Dendritic cell treated with granulocyte-macrophage colony-stimulating factor and Interleukin-4, amounts not matched to agents 40 ng/mL and 50 ng/mL, for 4 days (primary cell): ENCODE data around the gene PIGH.
A peak's percentile ranks its signal among the peaks of the same experiment; 100 is the strongest.

ENCODE experiments used
- H3K27ac Mint-ChIP-seq: one replicate; pipeline ENCODE4 v1.8.0; 2022; ENCODE audit warnings: mild to moderate bottlenecking, mixed read lengths
- H3K27me3 Mint-ChIP-seq: one replicate; pipeline ENCODE4 v1.8.0; 2022; ENCODE audit warnings: mild to moderate bottlenecking, mixed read lengths
- H3K36me3 Mint-ChIP-seq: one replicate; pipeline ENCODE4 v1.8.0; 2022; ENCODE audit warnings: low read depth, mixed read lengths
- H3K4me1 Mint-ChIP-seq: one replicate; pipeline ENCODE4 v1.8.0; 2022; ENCODE audit warnings: low read depth, mixed read lengths
- H3K4me3 Mint-ChIP-seq: one replicate; pipeline ENCODE4 v1.8.0; 2022; ENCODE audit warnings: mild to moderate bottlenecking, moderate library complexity, mixed read lengths
- H3K9me3 Mint-ChIP-seq: one replicate; pipeline ENCODE4 v1.8.0; 2022; ENCODE audit warnings: mixed read lengths
- intact Hi-C: fragments of 100-400 bp; cut with micrococcal nuclease; formaldehyde crosslinking; loops from one replicate; pipeline ENCODE4 v1.15.0; 2022

The PIGH gene

GRCh38 chr14:67575684-67576083 is 24.4 kb downstream of the PIGH start:
- Mint-ChIP-seq H3K4me1 (peaks cover 25% of the 10 kb centered on the region), H3K27me3 (peaks cover 34% of the 10 kb centered on the region), H3K9me3 (no peaks in the 10 kb centered on the region), H3K4me3 (no peak overlapping the region), H3K36me3 (no peaks in the 10 kb centered on the region), H3K27ac (no peak overlapping the region)
- intact Hi-C loops, result no loop called here

- intact Hi-C loops, result no loop called here
- H3K27me3 Mint-ChIP-seq, result peaks cover 38% of the 10 kb centered on the region
Observed at GRCh38 chr14:67574806-67575205, 25.3 kb downstream of the PIGH start.

GRCh38 chr14:67574156-67574555 is 25.9 kb downstream of the PIGH start:
- no peak overlapping the region for H3K27ac Mint-ChIP-seq
- H3K27me3 Mint-ChIP-seq, result peaks cover 43% of the 10 kb centered on the region
- H3K9me3 Mint-ChIP-seq, result no peaks in the 10 kb centered on the region
- intact Hi-C loops, result no loop called here
- peaks cover 24% of the 10 kb centered on the region for H3K4me1 Mint-ChIP-seq
- no peaks in the 10 kb centered on the region for H3K36me3 Mint-ChIP-seq
- no peak overlapping the region for H3K4me3 Mint-ChIP-seq

More at GRCh38 chr14:67574806-67575205, 25.3 kb downstream of the PIGH start:
- no peak overlapping the region for H3K27ac Mint-ChIP-seq
- peaks cover 24% of the 10 kb centered on the region for H3K4me1 Mint-ChIP-seq
- no peak overlapping the region for H3K4me3 Mint-ChIP-seq
- no peaks in the 10 kb centered on the region for H3K9me3 Mint-ChIP-seq
- no peaks in the 10 kb centered on the region for H3K36me3 Mint-ChIP-seq

GRCh38 chr14:67573228-67574010 is 26.6 kb downstream of the PIGH start:
- Mint-ChIP-seq H3K9me3 (no peaks in the 10 kb centered on the region), H3K27me3 (peaks cover 41% of the 10 kb centered on the region), H3K4me3 (no peak overlapping the region), H3K4me1 (peaks cover 24% of the 10 kb centered on the region), H3K27ac (peak overlapping the region; percentile 17), H3K36me3 (no peaks in the 10 kb centered on the region)
- intact Hi-C loops, result no loop called here

GRCh38 chr14:67572608-67573007 is 27.5 kb downstream of the PIGH start:
- Mint-ChIP-seq H3K4me1 (peaks cover 25% of the 10 kb centered on the region), H3K27ac (peak overlapping the region; percentile 17), H3K36me3 (no peaks in the 10 kb centered on the region), H3K27me3 (peaks cover 37% of the 10 kb centered on the region), H3K4me3 (no peak overlapping the region), H3K9me3 (no peaks in the 10 kb centered on the region)
- intact Hi-C loops, result no loop called here

- intact Hi-C loops, result loop anchor here (1.0 to 2.0 kb wide), 2 partner anchors 45 to 145 kb away; no protein-coding TSS in a partner anchor
- peaks cover 36% of the 10 kb centered on the region for H3K27me3 Mint-ChIP-seq
- H3K36me3 Mint-ChIP-seq, result no peaks in the 10 kb centered on the region
- no peak overlapping the region for H3K4me3 Mint-ChIP-seq
- H3K4me1 Mint-ChIP-seq, result peaks cover 30% of the 10 kb centered on the region
- no peak overlapping the region for H3K27ac Mint-ChIP-seq
- no peaks in the 10 kb centered on the region for H3K9me3 Mint-ChIP-seq
Observed at GRCh38 chr14:67571991-67572323, 28.1 kb downstream of the PIGH start.

- intact Hi-C loops, result loop anchor here (1.0 to 2.0 kb wide), 2 partner anchors 45 to 144 kb away; no protein-coding TSS in a partner anchor
- H3K27ac Mint-ChIP-seq, result no peak overlapping the region
Observed at GRCh38 chr14:67571275-67571990, 28.6 kb downstream of the PIGH start.

GRCh38 chr14:67570453-67570852 is 29.6 kb downstream of the PIGH start:
- peaks cover 41% of the 10 kb centered on the region for H3K27me3 Mint-ChIP-seq
- H3K4me1 Mint-ChIP-seq, result peaks cover 17% of the 10 kb centered on the region
- H3K27ac Mint-ChIP-seq, result no peak overlapping the region
- intact Hi-C loops, result loop anchor here (2.0 kb wide), 1 partner anchor 44 kb away; no protein-coding TSS in a partner anchor
- H3K36me3 Mint-ChIP-seq, result no peaks in the 10 kb centered on the region
- H3K4me3 Mint-ChIP-seq, result no peak overlapping the region
- H3K9me3 Mint-ChIP-seq, result no peaks in the 10 kb centered on the region

More at GRCh38 chr14:67571275-67571990, 28.6 kb downstream of the PIGH start:
- Mint-ChIP-seq H3K36me3 (no peaks in the 10 kb centered on the region), H3K4me1 (peaks cover 27% of the 10 kb centered on the region), H3K4me3 (no peak overlapping the region), H3K9me3 (no peaks in the 10 kb centered on the region), H3K27me3 (peaks cover 39% of the 10 kb centered on the region)

GRCh38 chr14:67569651-67570290 is 30.3 kb downstream of the PIGH start:
- peaks cover 13% of the 10 kb centered on the region for H3K4me1 Mint-ChIP-seq
- H3K27me3 Mint-ChIP-seq, result peaks cover 39% of the 10 kb centered on the region
- intact Hi-C loops, result loop anchor here (2.0 kb wide), 1 partner anchor 43 kb away; no protein-coding TSS in a partner anchor
- H3K4me3 Mint-ChIP-seq, result no peak overlapping the region
- H3K36me3 Mint-ChIP-seq, result no peaks in the 10 kb centered on the region
- H3K27ac Mint-ChIP-seq, result no peak overlapping the region
- no peaks in the 10 kb centered on the region for H3K9me3 Mint-ChIP-seq

- peaks cover 39% of the 10 kb centered on the region for H3K27me3 Mint-ChIP-seq
- intact Hi-C loops, result no loop called here
- H3K4me3 Mint-ChIP-seq, result no peak overlapping the region
- no peak overlapping the region for H3K27ac Mint-ChIP-seq
- H3K4me1 Mint-ChIP-seq, result peaks cover 13% of the 10 kb centered on the region
- H3K9me3 Mint-ChIP-seq, result no peaks in the 10 kb centered on the region
- no peaks in the 10 kb centered on the region for H3K36me3 Mint-ChIP-seq
Observed at GRCh38 chr14:67569011-67569650, 30.9 kb downstream of the PIGH start.

- Mint-ChIP-seq H3K9me3 (no peaks in the 10 kb centered on the region), H3K36me3 (no peaks in the 10 kb centered on the region), H3K27ac (no peak overlapping the region), H3K4me1 (peaks cover 13% of the 10 kb centered on the region), H3K27me3 (peaks cover 34% of the 10 kb centered on the region), H3K4me3 (no peak overlapping the region)
- intact Hi-C loops, result no loop called here
Observed at GRCh38 chr14:67567654-67568053, 32.4 kb downstream of the PIGH start.

- Mint-ChIP-seq H3K4me1 (peaks cover 13% of the 10 kb centered on the region), H3K36me3 (no peaks in the 10 kb centered on the region), H3K4me3 (no peak overlapping the region), H3K27me3 (peaks cover 32% of the 10 kb centered on the region), H3K27ac (no peak overlapping the region), H3K9me3 (no peaks in the 10 kb centered on the region)
- intact Hi-C loops, result no loop called here
Observed at GRCh38 chr14:67566908-67567307, 33.2 kb downstream of the PIGH start.

- no peaks in the 10 kb centered on the region for H3K9me3 Mint-ChIP-seq
Observed at GRCh38 chr14:67564236-67564635, 35.8 kb downstream of the PIGH start.

More at GRCh38 chr14:67564236-67564635, 35.8 kb downstream of the PIGH start:
- intact Hi-C loops, result no loop called here
- no peak overlapping the region for H3K27ac Mint-ChIP-seq
- H3K36me3 Mint-ChIP-seq, result no peaks in the 10 kb centered on the region
- no peak overlapping the region for H3K4me3 Mint-ChIP-seq
- peaks cover 15% of the 10 kb centered on the region for H3K27me3 Mint-ChIP-seq
- peaks cover 12% of the 10 kb centered on the region for H3K4me1 Mint-ChIP-seq
